NCI-H82 (cell line): ENCODE results near the gene DAZAP1.

Experiments used
- DNase-seq: peaks from one replicate; lab custom pipeline; 2025; lab: John Stamatoyannopoulos, UW

Gene DAZAP1

GRCh38 chr19:1377176-1377964 lies 30.0 kb upstream of the DAZAP1 start:
- no peak for DNase-seq

GRCh38 chr19:1377965-1378785 lies 29.2 kb upstream of the DAZAP1 start:
- no peak for DNase-seq

GRCh38 chr19:1379126-1379905 lies 28.1 kb upstream of the DAZAP1 start:
- DNase-seq: no peak

DNA sequence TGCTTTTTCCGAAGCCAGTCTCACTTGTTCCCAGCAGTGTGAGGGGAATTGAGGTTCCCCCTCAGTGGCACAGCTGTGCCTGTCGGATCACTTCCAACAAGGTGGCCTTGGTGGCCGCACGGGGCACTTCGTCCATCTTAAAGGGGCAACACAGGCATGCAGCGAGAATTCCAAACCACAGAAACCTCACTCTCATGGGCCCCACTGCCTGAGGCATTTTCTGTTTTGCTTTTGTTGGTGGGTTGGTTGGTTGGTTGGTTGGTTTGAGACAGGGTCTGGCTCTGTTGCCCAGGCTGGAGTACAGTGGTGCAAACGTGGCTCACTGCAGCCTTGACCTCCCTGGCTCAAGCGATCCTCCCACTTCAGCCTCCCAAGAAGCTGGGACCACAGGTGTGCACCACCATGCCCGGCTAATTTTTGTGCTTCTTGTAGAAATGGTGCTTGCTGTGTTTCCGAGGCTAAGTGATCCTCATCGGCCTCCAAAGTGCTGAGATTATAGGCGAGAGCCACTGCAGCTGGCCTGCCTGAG lies 27.4 kb upstream of the DAZAP1 start:
- no peak for DNase-seq

GRCh38 chr19:1382250-1382649 lies 25.1 kb upstream of the DAZAP1 start:
- DNase-seq: no peak

- no peak for DNase-seq
Measured at GRCh38 chr19:1383017-1383311, 24.4 kb upstream of the DAZAP1 start.

DNA sequence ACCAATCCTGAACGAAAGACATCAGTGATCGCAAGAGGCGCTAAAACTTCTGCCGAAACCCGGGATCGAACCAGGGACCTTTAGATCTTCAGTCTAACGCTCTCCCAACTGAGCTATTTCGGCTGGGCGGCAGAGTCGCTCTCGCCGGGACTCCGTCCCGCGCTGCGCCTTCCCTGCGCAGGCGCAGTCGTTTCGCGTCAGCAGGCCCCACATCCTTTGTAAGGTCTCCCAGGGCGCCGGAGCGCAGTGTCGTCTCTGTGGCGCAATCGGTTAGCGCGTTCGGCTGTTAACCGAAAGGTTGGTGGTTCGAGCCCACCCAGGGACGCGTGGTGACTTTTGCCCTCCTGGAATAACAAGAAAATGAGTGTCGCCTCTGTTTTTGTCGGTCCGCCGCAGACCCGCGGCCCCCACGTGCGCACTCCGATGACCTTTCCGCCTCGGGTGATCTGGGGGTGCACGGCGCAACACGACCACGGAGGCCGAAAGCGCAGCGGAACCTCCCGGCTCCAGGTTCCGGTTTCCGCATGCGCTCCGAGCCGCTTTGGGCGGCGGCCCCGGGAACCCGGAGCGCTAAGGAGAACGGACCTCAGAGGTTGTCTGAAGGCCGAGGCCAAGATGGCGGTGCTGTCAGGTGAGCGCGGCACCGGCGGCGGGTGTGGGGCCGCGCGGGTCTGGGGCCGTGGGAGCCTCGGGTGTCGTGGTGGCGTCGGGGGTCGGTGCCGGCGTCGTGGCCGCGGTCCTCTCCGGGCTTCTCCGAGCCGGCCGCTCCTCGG lies 23.9 kb upstream of the DAZAP1 start, which contains the start of gene NDUFS7:
TSS of gene NDUFS7 (plus strand) at position 596 of the 773 bp plus-strand sequence. CDS start at position 616, 20 bp downstream.
- peak; percentile 89 for DNase-seq

- DNase-seq: no peak
Measured at GRCh38 chr19:1384085-1384462, 23.3 kb upstream of the DAZAP1 start.

GRCh38 chr19:1384478-1385110 lies 22.8 kb upstream of the DAZAP1 start:
- no peak for DNase-seq

- DNase-seq: no peak
Measured at GRCh38 chr19:1385816-1386215, 21.6 kb upstream of the DAZAP1 start.

DNA sequence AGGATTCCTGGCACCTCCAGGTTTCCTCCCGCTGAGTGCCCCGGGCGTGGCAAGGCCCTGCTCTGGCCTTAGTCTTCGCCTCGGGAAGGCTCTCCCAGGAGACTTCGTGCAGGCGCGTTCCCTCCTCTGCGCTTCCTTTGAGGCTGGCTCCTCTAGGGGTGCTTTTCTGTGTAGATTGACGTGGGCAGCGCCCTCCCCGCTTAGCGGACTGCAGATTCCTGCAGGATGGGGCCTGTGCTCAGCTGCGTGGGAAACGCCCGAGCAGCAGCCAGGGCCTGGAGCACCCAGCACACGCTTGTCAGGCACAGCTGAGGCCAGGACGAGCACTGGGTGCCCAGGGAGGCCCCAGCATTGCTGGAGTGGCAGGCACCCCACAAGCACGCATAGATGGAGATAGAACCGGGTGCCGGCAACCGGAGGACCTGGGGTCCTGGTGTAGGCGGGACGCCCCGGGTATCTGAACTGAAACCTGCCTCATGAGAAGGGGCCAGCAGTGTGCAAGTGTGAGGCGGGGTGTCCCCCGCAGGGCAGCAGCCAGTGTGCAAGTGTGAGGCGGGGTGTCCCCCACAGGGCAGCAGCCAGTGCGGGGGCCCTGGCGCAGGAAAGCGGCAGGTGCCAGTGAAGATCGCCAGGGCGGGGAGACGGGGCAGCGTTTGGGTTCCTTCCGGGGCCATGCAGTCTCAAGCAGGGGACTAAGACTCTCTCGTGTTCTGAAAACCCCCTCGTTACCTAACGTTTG lies 20.3 kb upstream of the DAZAP1 start:
- DNase-seq: no peak

DNA sequence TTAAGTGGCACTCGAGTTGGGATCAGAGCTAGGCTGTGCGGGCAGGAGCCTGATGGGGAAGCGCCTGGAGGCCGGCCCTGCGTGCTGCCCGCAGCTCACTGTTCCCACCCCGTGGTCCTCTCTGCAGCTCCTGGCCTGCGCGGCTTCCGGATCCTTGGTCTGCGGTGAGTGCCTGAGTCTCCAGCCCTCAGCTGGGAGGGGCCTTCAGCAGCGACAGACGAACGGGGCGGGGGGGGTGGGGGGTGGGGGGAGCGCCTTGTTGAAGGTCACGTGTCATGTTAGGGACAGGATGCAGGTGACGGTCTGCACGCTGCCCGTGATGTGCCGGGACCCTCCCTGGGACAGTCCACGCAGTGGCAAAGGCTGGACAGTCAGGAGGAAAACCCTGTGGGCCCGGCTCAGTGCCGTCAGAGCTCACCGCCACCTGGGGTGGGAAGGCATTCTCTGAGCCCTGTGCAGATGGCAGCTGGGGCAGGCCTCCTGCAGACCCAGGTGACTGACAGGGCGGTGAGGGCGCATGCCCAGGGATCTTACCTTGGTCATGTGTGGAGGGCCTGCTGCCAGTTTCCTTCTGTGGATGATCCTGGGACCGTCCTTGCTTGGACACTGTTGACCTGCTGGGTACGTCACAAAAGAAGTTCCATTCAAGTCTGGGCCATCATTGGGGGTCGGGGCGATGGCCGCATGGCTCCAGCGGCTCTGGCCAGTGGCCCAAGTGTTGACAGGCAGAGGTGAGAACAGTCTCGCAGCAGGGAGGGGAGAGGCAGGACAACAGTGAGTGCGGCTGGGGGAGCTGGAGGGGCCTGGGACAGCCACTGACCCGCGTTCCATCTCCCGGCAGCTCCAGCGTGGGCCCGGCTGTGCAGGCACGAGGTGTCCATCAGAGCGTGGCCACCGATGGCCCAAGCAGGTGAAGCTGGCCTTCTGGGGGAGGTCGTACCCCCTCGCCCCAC lies 19.4 kb upstream of the DAZAP1 start:
- DNase-seq: no peak

- DNase-seq: no peak
Measured at GRCh38 chr19:1388637-1389026, 18.8 kb upstream of the DAZAP1 start.

- DNase-seq: no peak
Measured at GRCh38 chr19:1389033-1389940, 18.1 kb upstream of the DAZAP1 start.

DNA sequence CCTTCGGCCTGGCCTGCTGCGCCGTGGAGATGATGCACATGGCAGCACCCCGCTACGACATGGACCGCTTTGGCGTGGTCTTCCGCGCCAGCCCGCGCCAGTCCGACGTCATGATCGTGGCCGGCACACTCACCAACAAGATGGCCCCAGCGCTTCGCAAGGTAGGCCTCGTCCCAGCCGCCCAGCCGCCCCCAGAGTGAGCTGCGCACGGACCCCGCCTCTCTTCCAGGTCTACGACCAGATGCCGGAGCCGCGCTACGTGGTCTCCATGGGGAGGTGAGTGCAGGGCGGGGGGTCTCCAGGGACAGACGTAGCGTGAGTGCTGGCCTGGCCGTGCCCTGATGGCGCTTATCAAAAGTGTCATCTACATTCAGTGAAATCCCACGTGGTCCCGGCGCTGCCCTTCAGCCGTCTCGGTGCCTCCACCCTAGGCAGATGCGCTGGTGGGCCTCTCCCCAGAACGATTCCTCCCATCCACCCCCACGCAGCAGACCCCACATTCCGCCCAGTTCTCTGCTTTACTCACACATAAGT lies 16.4 kb upstream of the DAZAP1 start:
- no peak for DNase-seq

DNA sequence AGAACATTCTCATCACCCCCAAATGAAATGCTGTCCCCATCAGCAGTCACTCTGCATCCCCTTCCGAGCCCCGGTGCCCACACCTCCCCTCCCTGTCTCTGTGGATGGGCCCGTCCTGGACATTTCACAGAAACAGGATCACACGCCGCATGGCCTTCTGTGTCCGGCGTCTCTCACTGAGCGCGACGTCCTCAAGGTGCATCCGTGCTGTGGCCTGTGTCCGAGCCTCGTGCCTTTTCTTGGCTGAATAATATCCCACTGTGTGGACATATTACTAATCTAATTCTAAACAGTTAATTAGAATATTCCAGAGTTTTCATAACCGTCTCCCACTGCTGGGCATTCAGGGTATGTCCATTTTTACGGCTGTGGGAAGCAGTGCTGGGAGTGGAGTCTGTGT lies 15.0 kb upstream of the DAZAP1 start:
- no peak for DNase-seq

DNA sequence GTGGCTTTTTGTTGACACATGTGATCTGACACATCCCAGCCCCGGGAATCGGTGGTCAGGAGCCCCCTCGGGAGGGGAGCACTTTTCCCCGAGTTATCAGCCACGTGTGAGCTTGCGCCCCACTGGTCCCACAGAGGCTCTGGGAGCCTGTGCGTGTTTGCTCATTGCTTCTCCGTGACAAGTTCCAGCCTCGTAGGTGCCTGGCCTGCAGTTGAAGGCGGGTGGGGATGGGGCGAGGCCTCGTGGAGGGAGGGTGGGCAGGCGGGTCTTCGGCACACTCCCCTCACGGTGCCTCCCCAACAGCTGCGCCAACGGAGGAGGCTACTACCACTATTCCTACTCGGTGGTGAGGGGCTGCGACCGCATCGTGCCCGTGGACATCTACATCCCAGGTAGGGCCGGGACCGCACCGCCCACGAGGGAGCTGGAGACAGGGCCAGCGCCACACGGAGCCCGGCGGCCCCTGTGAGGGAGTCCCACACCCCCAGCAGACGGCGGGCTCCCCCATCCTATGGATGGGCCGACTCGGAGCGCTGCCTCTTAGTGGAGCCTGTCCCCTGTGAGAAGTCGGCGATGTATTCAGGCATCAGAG lies 14.4 kb upstream of the DAZAP1 start:
- DNase-seq: no peak

DNA sequence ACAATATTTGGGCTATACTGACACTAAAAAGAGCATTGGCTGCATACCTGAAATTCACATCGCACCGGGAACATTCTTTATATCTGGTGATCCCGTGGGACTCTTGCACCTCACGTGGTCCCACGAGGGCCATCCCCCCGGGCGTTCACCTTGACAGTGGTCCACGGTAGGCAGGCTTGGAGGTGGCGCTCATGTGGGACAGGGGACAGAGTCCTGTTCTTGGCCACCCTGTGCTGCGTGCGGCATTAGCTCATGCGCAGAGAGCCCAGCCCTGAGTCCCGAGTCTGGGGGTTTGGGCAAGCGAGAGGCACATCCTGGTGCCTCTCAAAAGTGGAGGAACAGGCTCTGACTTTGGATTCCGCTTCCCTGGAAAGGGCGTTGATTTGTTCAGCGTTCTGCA lies 13.5 kb upstream of the DAZAP1 start:
- no peak for DNase-seq
